ENCODE measurements around the gene CUEDC1.
"Not testable (repeated sequence)": the region's sequence is repeated elsewhere in the genome, so short reads cannot be mapped to it uniquely, and the experiment has no call there.

Gene CUEDC1

GRCh38 chr17:57856792-57857620, 98.2 kb downstream of the CUEDC1 start:
- no peak for DNase-seq
- TF ChIP-seq GATA1 (IDR thresholded peaks at IDR 0.05; ENCODE audit: low read depth, low read length): no peak
- no peak for TF ChIP-seq POLR2A (IDR thresholded peaks at IDR 0.05; ENCODE audit: low read length)

GRCh38 chr17:57855391-57856035, 99.7 kb downstream of the CUEDC1 start:
- TF ChIP-seq POLR2A (IDR thresholded peaks at IDR 0.05; ENCODE audit: low read length) (no peak), GATA1 (IDR thresholded peaks at IDR 0.05; ENCODE audit: low read depth, low read length) (no peak)
- DNase-seq: no peak

GRCh38 chr17:57853695-57854094, 101.5 kb downstream of the CUEDC1 start:
- TF ChIP-seq POLR2A (IDR thresholded peaks at IDR 0.05; ENCODE audit: low read length) (no peak), GATA1 (IDR thresholded peaks at IDR 0.05; ENCODE audit: low read depth, low read length) (no peak)

GRCh38 chr17:57852955-57853328, 102.3 kb downstream of the CUEDC1 start:
- TF ChIP-seq GATA1 (IDR thresholded peaks at IDR 0.05; ENCODE audit: low read depth, low read length): no peak
- TF ChIP-seq POLR2A (IDR thresholded peaks at IDR 0.05; ENCODE audit: low read length): no peak
- peak; percentile 22 to 38 for DNase-seq

More at GRCh38 chr17:57853695-57854094, 101.5 kb downstream of the CUEDC1 start:
- DNase-seq: no peak

GRCh38 chr17:57852092-57852954, 102.9 kb downstream of the CUEDC1 start:
- no peak for DNase-seq
- no peak for TF ChIP-seq GATA1 (IDR thresholded peaks at IDR 0.05; ENCODE audit: low read depth, low read length)
- no peak for TF ChIP-seq POLR2A (IDR thresholded peaks at IDR 0.05; ENCODE audit: low read length)

GRCh38 chr17:57849874-57850754, 105.1 kb downstream of the CUEDC1 start, which contains the start of gene MRPS23:
MRPS23 (minus strand) TSS chr17:57850044; CDS start chr17:57850010, 34 bp downstream.
- TF ChIP-seq POLR2A (IDR thresholded peaks at IDR 0.05; ENCODE audit: low read length) (peak; percentile 89), GATA1 (IDR thresholded peaks at IDR 0.05; ENCODE audit: low read depth, low read length) (no peak)
- peak; percentile 98 to 99 for DNase-seq

- peak; percentile 78 to 80 for DNase-seq
- TF ChIP-seq POLR2A (IDR thresholded peaks at IDR 0.05; ENCODE audit: low read length) (no peak), GATA1 (IDR thresholded peaks at IDR 0.05; ENCODE audit: low read depth, low read length) (no peak)
These were observed 105.9 kb downstream of the CUEDC1 start for GRCh38 chr17:57849163-57849873.

- not testable (repeated sequence) for DNase-seq
These were observed 108.9 kb downstream of the CUEDC1 start for GRCh38 chr17:57846056-57846945.

- peak in 1 of 2 experiments; percentile 22 for DNase-seq
- TF ChIP-seq GATA1 (IDR thresholded peaks at IDR 0.05; ENCODE audit: low read depth, low read length) (no peak), POLR2A (IDR thresholded peaks at IDR 0.05; ENCODE audit: low read length) (no peak)
These were observed 112.9 kb downstream of the CUEDC1 start for GRCh38 chr17:57842280-57842679.

GRCh38 chr17:57839571-57839923, 115.7 kb downstream of the CUEDC1 start:
- DNase-seq: no peak
- no peak for TF ChIP-seq POLR2A (IDR thresholded peaks at IDR 0.05; ENCODE audit: low read length)
- TF ChIP-seq GATA1 (IDR thresholded peaks at IDR 0.05; ENCODE audit: low read depth, low read length): no peak

- TF ChIP-seq POLR2A (IDR thresholded peaks at IDR 0.05; ENCODE audit: low read length) (no peak), GATA1 (IDR thresholded peaks at IDR 0.05; ENCODE audit: low read depth, low read length) (no peak)
- DNase-seq: no peak
These were observed 116.2 kb downstream of the CUEDC1 start for GRCh38 chr17:57838857-57839570.
